RCC 7860 (cell line): ENCODE results near the gene SNRNP25.

Experiments
- DNase-seq: peaks from one replicate; pipeline ENCODE4 v3.0.0-alpha.2; 2015; ENCODE audit warnings: low spot score
- FAIRE-seq: peaks from 2 replicates; lab custom pipeline; 2012; peaks lifted over from hg19 to GRCh38; lab: Jason Lieb, UNC

The SNRNP25 gene

GRCh38 chr16:92431-93339 lies 39.1 kb downstream of the SNRNP25 start:
- DNase-seq (no peak), FAIRE-seq (no peak)

GRCh38 chr16:94918-95265 lies 41.3 kb downstream of the SNRNP25 start:
- DNase-seq (no peak), FAIRE-seq (no peak)

GRCh38 chr16:96935-97381 lies 43.3 kb downstream of the SNRNP25 start:
- peak; percentile 42 for FAIRE-seq
- DNase-seq, result peak; percentile 74

- no peak for DNase-seq
- FAIRE-seq, result no peak
Measured at GRCh38 chr16:97822-98221, 44.2 kb downstream of the SNRNP25 start.

GRCh38 chr16:100989-101388 lies 47.4 kb downstream of the SNRNP25 start:
- DNase-seq, result no peak
- FAIRE-seq, result no peak

- FAIRE-seq (no peak), DNase-seq (no peak)
Measured at GRCh38 chr16:101586-101985, 48.0 kb downstream of the SNRNP25 start.

- FAIRE-seq (no peak), DNase-seq (no peak)
Measured at GRCh38 chr16:102060-102855, 48.6 kb downstream of the SNRNP25 start.

GRCh38 chr16:104355-104754 lies 50.7 kb downstream of the SNRNP25 start:
- no peak for FAIRE-seq
- DNase-seq, result no peak

GRCh38 chr16:104928-105327 lies 51.3 kb downstream of the SNRNP25 start:
- DNase-seq (no peak), FAIRE-seq (no peak)

GRCh38 chr16:105521-105920 lies 51.9 kb downstream of the SNRNP25 start:
- DNase-seq (no peak), FAIRE-seq (no peak)

GRCh38 chr16:106623-107324 lies 53.1 kb downstream of the SNRNP25 start:
- DNase-seq, result peak; percentile 57
- no peak for FAIRE-seq
